Measurements from ENCODE around the gene UBE2S.
A peak's percentile ranks its signal among the peaks of the same experiment; 100 is the strongest.

The UBE2S gene

GRCh38 chr19:55407550-55407799 is at the start of gene UBE2S:
UBE2S (minus strand) TSS chr19:55407788; CDS start chr19:55407589, 199 bp downstream.
- TF ChIP-seq TEAD4 (IDR thresholded peaks at IDR 0.05) (peak; percentile 12; the same call in 1 of the 2 replicates), TAF1 (IDR thresholded peaks at IDR 0.05; ENCODE audit: low read depth) (peak; percentile 93), YY1 (IDR thresholded peaks at IDR 0.05; ENCODE audit: low read depth) (peak; percentile 57; the same call in 1 of the 2 replicates)
- TF ChIP-seq, protein P1, sequence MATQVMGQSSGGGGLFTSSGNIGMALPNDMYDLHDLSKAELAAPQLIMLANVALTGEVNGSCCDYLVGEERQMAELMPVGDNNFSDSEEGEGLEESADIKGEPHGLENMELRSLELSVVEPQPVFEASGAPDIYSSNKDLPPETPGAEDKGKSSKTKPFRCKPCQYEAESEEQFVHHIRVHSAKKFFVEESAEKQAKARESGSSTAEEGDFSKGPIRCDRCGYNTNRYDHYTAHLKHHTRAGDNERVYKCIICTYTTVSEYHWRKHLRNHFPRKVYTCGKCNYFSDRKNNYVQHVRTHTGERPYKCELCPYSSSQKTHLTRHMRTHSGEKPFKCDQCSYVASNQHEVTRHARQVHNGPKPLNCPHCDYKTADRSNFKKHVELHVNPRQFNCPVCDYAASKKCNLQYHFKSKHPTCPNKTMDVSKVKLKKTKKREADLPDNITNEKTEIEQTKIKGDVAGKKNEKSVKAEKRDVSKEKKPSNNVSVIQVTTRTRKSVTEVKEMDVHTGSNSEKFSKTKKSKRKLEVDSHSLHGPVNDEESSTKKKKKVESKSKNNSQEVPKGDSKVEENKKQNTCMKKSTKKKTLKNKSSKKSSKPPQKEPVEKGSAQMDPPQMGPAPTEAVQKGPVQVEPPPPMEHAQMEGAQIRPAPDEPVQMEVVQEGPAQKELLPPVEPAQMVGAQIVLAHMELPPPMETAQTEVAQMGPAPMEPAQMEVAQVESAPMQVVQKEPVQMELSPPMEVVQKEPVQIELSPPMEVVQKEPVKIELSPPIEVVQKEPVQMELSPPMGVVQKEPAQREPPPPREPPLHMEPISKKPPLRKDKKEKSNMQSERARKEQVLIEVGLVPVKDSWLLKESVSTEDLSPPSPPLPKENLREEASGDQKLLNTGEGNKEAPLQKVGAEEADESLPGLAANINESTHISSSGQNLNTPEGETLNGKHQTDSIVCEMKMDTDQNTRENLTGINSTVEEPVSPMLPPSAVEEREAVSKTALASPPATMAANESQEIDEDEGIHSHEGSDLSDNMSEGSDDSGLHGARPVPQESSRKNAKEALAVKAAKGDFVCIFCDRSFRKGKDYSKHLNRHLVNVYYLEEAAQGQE (IDR thresholded peaks at IDR 0.05; ENCODE audit: low read depth): 0 out of 2 replicates have a peak, but pooled peaks have one; percentile 14

GRCh38 chr19:55456347-55456746 is 48.8 kb upstream of the UBE2S start:
- no peak for TF ChIP-seq EP300 (IDR thresholded peaks at IDR 0.05; ENCODE audit: borderline replicate concordance)
- no peak for TF ChIP-seq ZBTB7A (IDR thresholded peaks at IDR 0.05; ENCODE audit: low read depth)
- TF ChIP-seq TEAD4 (IDR thresholded peaks at IDR 0.05): no peak
- no peak for TF ChIP-seq EGR1 (IDR thresholded peaks at IDR 0.05)
- TF ChIP-seq, protein P2, sequence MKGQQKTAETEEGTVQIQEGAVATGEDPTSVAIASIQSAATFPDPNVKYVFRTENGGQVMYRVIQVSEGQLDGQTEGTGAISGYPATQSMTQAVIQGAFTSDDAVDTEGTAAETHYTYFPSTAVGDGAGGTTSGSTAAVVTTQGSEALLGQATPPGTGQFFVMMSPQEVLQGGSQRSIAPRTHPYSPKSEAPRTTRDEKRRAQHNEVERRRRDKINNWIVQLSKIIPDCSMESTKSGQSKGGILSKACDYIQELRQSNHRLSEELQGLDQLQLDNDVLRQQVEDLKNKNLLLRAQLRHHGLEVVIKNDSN (IDR thresholded peaks at IDR 0.05): no peak
- TF ChIP-seq, protein P1 (IDR thresholded peaks at IDR 0.05; ENCODE audit: low read depth): no peak
- no peak for TF ChIP-seq RAD21 (IDR thresholded peaks at IDR 0.05; ENCODE audit: low read depth)
- TF ChIP-seq YY1 (IDR thresholded peaks at IDR 0.05; ENCODE audit: low read depth): no peak
- no peak for TF ChIP-seq CREB1 (IDR thresholded peaks at IDR 0.05; ENCODE audit: low read depth)

- TF ChIP-seq YY1 (IDR thresholded peaks at IDR 0.05; ENCODE audit: low read depth) (no peak), NFIC (IDR thresholded peaks at IDR 0.05) (no peak), CREB1 (IDR thresholded peaks at IDR 0.05; ENCODE audit: low read depth) (no peak), TEAD4 (IDR thresholded peaks at IDR 0.05) (no peak), CEBPB (IDR thresholded peaks at IDR 0.05) (no peak), RAD21 (IDR thresholded peaks at IDR 0.05; ENCODE audit: low read depth) (no peak), MAX (IDR thresholded peaks at IDR 0.05) (no peak), TCF12 (IDR thresholded peaks at IDR 0.05; ENCODE audit: low read depth) (no peak), ZBTB7A (IDR thresholded peaks at IDR 0.05; ENCODE audit: low read depth) (no peak), EP300 (IDR thresholded peaks at IDR 0.05; ENCODE audit: borderline replicate concordance) (no peak), FOXM1 (IDR thresholded peaks at IDR 0.05; ENCODE audit: borderline replicate concordance, low read depth) (no peak)
- TF ChIP-seq, protein P1 (IDR thresholded peaks at IDR 0.05; ENCODE audit: low read depth): no peak
These were observed 48.1 kb upstream of the UBE2S start for GRCh38 chr19:55455576-55456235.

DNA sequence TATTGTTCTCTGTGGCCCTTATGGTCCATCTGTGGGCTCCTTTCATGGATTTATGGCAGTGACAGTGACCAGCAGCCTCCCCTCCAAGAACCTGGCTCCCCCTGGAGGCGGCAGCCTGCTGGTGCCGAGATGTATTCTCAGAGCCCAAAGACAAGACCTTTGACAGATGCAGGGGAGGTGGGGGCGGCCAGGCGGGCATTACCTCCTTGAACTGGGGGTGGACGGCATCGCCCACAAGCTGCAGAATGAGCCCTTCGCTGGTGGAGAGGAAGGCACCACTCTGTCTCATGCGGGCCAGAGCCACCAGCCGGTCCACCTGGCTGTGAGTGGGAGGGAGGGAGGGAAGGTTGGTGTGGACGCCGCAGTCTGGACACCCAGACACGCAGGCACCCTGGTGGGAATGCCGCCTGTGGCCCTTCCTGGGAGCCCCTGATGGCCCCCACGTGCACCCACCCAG is 47.2 kb upstream of the UBE2S start:
- TF ChIP-seq RAD21 (IDR thresholded peaks at IDR 0.05; ENCODE audit: low read depth): peak; percentile 52
- TF ChIP-seq MAX (IDR thresholded peaks at IDR 0.05): no peak
- TF ChIP-seq, protein P1 (IDR thresholded peaks at IDR 0.05; ENCODE audit: low read depth): no peak
- no peak for TF ChIP-seq TEAD4 (IDR thresholded peaks at IDR 0.05)

Measured in Ishikawa (cell line).